Measurements from ENCODE around the gene ELAVL1. TPM values are rescaled to one million over a fixed set of nuclear protein-coding genes. Genes with fewer than 3 reads are reported as not detected.

ELAVL1 gene
- total and polyA plus RNA-seq, 9 of the 15 experiments (the other 6 are each of a cell fraction or from before 2014, with no cell fraction given): 4.3 to 172 (median 69.2) TPM

DNA sequence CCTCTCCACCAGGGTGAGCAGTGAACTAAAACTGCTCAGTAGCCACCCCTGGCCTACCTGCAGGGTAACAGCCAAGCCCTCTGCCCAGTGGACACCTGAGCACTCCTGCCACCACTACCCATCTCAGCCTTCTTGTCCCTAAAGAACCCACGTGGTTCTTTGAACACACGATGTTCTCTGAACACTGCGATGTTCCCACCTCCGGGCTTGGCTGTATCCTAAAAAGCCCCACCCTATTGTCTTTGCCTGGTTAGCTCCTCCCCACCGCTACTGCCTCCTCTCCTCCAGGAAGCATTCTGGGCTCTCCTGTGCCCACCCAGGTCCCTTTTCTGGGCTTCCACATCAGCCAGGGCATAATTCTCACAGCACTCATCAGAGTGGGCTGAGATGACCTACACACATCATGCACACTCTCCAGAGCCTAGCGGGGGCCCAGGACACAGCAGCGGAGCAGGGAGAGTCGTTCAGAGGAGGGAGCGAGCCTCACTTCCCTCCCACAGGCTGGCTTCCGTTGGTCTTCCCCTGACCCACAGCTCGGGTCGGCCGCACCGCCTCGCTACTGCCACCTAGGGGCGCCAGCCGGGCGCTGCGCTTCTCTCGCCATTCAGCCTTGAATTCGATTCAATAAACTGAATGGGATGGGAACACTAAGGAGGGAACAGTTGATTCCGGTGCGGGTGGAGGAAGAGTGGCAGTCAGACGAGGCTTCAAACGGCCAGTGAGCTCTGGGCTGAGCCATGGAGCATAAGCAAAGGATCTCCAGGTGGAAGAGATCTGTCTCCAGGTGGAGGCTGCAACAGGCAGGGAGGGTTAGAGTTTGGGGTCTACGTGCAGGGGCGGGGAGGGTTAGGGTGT is 3.2 kb downstream of the ELAVL1 start (continued):
- TF ChIP-seq, protein P1, sequence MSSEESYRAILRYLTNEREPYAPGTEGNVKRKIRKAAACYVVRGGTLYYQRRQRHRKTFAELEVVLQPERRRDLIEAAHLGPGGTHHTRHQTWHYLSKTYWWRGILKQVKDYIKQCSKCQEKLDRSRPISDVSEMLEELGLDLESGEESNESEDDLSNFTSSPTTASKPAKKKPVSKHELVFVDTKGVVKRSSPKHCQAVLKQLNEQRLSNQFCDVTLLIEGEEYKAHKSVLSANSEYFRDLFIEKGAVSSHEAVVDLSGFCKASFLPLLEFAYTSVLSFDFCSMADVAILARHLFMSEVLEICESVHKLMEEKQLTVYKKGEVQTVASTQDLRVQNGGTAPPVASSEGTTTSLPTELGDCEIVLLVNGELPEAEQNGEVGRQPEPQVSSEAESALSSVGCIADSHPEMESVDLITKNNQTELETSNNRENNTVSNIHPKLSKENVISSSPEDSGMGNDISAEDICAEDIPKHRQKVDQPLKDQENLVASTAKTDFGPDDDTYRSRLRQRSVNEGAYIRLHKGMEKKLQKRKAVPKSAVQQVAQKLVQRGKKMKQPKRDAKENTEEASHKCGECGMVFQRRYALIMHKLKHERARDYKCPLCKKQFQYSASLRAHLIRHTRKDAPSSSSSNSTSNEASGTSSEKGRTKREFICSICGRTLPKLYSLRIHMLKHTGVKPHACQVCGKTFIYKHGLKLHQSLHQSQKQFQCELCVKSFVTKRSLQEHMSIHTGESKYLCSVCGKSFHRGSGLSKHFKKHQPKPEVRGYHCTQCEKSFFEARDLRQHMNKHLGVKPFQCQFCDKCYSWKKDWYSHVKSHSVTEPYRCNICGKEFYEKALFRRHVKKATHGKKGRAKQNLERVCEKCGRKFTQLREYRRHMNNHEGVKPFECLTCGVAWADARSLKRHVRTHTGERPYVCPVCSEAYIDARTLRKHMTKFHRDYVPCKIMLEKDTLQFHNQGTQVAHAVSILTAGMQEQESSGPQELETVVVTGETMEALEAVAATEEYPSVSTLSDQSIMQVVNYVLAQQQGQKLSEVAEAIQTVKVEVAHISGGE (CRISPR knock-in tag; IDR thresholded peaks at IDR 0.05): peak in 2 of 3 experiments; percentile 55 to 73; a peak in 3 of 6 replicates
- TF ChIP-seq KDM2B (CRISPR knock-in tag; IDR thresholded peaks at IDR 0.05) (no peak), GTF2E2 (tag; IDR thresholded peaks at IDR 0.05) (no peak), PTTG1 (tag; IDR thresholded peaks at IDR 0.05; ENCODE audit: low read depth) (no peak), BDP1 (IDR thresholded peaks at IDR 0.05; ENCODE audit: insufficient read depth, insufficient read length) (no peak), JUNB (CRISPR knock-in tag; conservative IDR thresholded peaks at IDR 0.05) (no peak), SIN3B (IDR thresholded peaks at IDR 0.05; ENCODE audit: low read depth) (no peak), PML (IDR thresholded peaks at IDR 0.05; ENCODE audit: low read length) (no peak), TAF15 (IDR thresholded peaks at IDR 0.05; ENCODE audit: low read depth, low read length) (no peak), CEBPG (CRISPR knock-in tag; IDR thresholded peaks at IDR 0.05) (no peak), CEBPG (tag; conservative IDR thresholded peaks at IDR 0.05 in 1 of 2, IDR thresholded peaks at IDR 0.05 in 1 of 2) (no peak), KAT2B (IDR thresholded peaks at IDR 0.05; ENCODE audit: low read depth, low read length) (no peak), CCNT2 (IDR thresholded peaks at IDR 0.05; ENCODE audit: borderline replicate concordance, extremely low read depth, insufficient read length, low read depth, low read length) (no peak), ARID1B (IDR thresholded peaks at IDR 0.05) (no peak), L3MBTL2 (IDR thresholded peaks at IDR 0.05) (peak; percentile 65), ZNF695 (CRISPR knock-in tag; IDR thresholded peaks at IDR 0.05) (no peak), ZNF212 (CRISPR knock-in tag; IDR thresholded peaks at IDR 0.05) (no peak), DDX20 (tag; IDR thresholded peaks at IDR 0.05; ENCODE audit: low read depth) (no peak), ZNF134 (CRISPR knock-in tag; conservative IDR thresholded peaks at IDR 0.05) (no peak), BMI1 (IDR thresholded peaks at IDR 0.05; ENCODE audit: low read length) (no peak)
- TF ChIP-seq, protein P2, sequence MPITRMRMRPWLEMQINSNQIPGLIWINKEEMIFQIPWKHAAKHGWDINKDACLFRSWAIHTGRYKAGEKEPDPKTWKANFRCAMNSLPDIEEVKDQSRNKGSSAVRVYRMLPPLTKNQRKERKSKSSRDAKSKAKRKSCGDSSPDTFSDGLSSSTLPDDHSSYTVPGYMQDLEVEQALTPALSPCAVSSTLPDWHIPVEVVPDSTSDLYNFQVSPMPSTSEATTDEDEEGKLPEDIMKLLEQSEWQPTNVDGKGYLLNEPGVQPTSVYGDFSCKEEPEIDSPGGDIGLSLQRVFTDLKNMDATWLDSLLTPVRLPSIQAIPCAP (CRISPR knock-in tag; IDR thresholded peaks at IDR 0.05; ENCODE audit: borderline replicate concordance): no peak
- TF ChIP-seq, protein P3, sequence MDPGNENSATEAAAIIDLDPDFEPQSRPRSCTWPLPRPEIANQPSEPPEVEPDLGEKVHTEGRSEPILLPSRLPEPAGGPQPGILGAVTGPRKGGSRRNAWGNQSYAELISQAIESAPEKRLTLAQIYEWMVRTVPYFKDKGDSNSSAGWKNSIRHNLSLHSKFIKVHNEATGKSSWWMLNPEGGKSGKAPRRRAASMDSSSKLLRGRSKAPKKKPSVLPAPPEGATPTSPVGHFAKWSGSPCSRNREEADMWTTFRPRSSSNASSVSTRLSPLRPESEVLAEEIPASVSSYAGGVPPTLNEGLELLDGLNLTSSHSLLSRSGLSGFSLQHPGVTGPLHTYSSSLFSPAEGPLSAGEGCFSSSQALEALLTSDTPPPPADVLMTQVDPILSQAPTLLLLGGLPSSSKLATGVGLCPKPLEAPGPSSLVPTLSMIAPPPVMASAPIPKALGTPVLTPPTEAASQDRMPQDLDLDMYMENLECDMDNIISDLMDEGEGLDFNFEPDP (CRISPR knock-in tag; IDR thresholded peaks at IDR 0.05): no peak
